Measurements from ENCODE around the gene NHERF1.

- TF ChIP-seq CTCF (IDR thresholded peaks at IDR 0.05; ENCODE audit: insufficient read depth, low read depth, low read length) (no peak), EZH2 (IDR thresholded peaks at IDR 0.05; ENCODE audit: insufficient read depth, low read length) (no peak)
Observed at GRCh38 chr17:74750327-74751069, 2.1 kb downstream of the NHERF1 start.

Data from astrocyte (in vitro differentiated cells and primary cell).